Osteoblast (primary cell): ENCODE measurements around the gene DAG1. TPM values are rescaled to one million over a fixed set of nuclear protein-coding genes. Genes with fewer than 3 reads are reported as not detected.

Source experiments
- DNase-seq: peaks from one replicate; pipeline ENCODE4 v3.0.0; 2011; ENCODE audit warnings: low spot score, mixed read lengths; ENCODE audit not compliant: insufficient read length; ENCODE audit errors: missing footprints
- H2AFZ ChIP-seq: 2 replicates; pipeline ENCODE4 v1.6.0; 2011; ENCODE audit warnings: mild to moderate bottlenecking, low read length
- H3K27ac ChIP-seq: 2 replicates; pipeline ENCODE4 v1.5.1; 2011; ENCODE audit warnings: mild to moderate bottlenecking, low read depth, low read length, moderate library complexity
- H3K27me3 ChIP-seq: 2 replicates; pipeline ENCODE4 v1.6.0; 2012; ENCODE audit warnings: mild to moderate bottlenecking, control low read depth, inconsistent platforms, low read length, moderate library complexity; ENCODE audit not compliant: insufficient read depth
- H3K36me3 ChIP-seq: 2 replicates; pipeline ENCODE4 v1.5.1; 2011; ENCODE audit warnings: mild to moderate bottlenecking, low read length, control low read depth, moderate library complexity; ENCODE audit not compliant: insufficient read depth
- H3K4me1 ChIP-seq: 2 replicates; pipeline ENCODE4 v1.5.1; 2011; ENCODE audit warnings: mild to moderate bottlenecking, low read length, control low read depth, moderate library complexity; ENCODE audit not compliant: insufficient read depth
- H3K4me2 ChIP-seq: 2 replicates; pipeline ENCODE4 v1.6.0; 2011; ENCODE audit warnings: mild to moderate bottlenecking, low read length; ENCODE audit not compliant: insufficient read depth
- H3K4me3 ChIP-seq: fragments of 200-600 bp; sonication (generic); 3 replicates; pipeline ENCODE4 v1.5.1; 2012; ENCODE audit warnings: mild to moderate bottlenecking, low read length, inconsistent platforms; ENCODE audit not compliant: insufficient read depth
- H3K79me2 ChIP-seq: 2 replicates; pipeline ENCODE4 v1.6.0; 2012; ENCODE audit warnings: mild to moderate bottlenecking, low read length, control low read depth, inconsistent platforms; ENCODE audit not compliant: insufficient read depth
- H3K9me3 ChIP-seq: 2 replicates; pipeline ENCODE4 v1.5.1; 2011; ENCODE audit warnings: low read depth, low read length, control low read depth
- H4K20me1 ChIP-seq: 2 replicates; pipeline ENCODE4 v1.6.0; 2012; ENCODE audit warnings: mild to moderate bottlenecking, low read length, control low read depth; ENCODE audit not compliant: insufficient read depth
- total RNA-seq: library from RNA; depleted of rRNA; stranded (reverse); fragments of >200 nt; gene quantifications from 2 replicates; pipeline ENCODE4 v1.2.3, GENCODE V29; 2012
- TF ChIP-seq, protein P1 (sequence below): IDR thresholded peaks from 2 replicates; pipeline ENCODE4 v1.5.1; 2011; ENCODE audit warnings: mild to moderate bottlenecking, low read depth, low read length, moderate library complexity; ENCODE audit errors: extremely low read depth

Gene DAG1
- total RNA-seq, 1 donor, result 55.4 TPM

DNA sequence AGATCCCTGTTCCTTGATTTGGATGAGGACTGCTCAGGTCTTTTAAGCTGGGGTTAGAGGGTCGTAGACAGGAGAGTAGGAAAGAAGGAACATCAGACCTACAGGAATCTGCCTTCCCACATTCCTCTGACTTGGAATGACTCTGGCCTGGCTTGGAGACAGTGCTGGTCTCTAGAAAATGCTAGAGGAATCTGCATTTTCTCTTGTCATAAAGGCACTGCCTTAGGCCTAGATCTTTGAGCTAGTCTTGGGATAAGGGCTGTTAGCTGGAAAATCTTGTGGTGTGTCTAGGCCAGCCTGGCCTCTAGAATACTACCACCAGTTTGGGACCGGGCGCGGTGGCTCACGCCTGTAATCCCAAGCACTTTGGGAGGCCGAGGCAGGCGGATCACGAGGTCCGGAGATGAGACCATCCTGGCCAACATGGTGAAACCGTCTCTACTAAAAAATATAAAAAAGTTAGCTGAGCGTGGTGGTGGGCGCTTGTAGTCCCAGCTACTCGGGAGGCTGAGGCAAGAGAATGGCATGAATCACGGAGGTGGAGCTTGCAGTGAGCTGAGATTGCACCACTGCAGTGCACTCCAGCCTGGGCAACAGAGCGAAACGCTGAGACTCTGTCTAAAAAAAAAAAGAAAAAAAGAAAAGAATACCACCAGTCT lies 66.9 kb downstream of the DAG1 start:
- no peaks in the 10 kb centered on the region for H3K79me2 ChIP-seq
- H3K9me3 ChIP-seq, result no peaks in the 10 kb centered on the region
- H4K20me1 ChIP-seq, result no peaks in the 10 kb centered on the region
- DNase-seq, result peak; percentile 65
- H2AFZ ChIP-seq, result no peak overlapping the region
- no peak overlapping the region for H3K27ac ChIP-seq
- H3K4me3 ChIP-seq, result no peak overlapping the region
- H3K4me2 ChIP-seq, result no peak overlapping the region
- peaks cover 18% of the 10 kb centered on the region for H3K4me1 ChIP-seq
- H3K36me3 ChIP-seq, result no peaks in the 10 kb centered on the region
- TF ChIP-seq, protein P1, sequence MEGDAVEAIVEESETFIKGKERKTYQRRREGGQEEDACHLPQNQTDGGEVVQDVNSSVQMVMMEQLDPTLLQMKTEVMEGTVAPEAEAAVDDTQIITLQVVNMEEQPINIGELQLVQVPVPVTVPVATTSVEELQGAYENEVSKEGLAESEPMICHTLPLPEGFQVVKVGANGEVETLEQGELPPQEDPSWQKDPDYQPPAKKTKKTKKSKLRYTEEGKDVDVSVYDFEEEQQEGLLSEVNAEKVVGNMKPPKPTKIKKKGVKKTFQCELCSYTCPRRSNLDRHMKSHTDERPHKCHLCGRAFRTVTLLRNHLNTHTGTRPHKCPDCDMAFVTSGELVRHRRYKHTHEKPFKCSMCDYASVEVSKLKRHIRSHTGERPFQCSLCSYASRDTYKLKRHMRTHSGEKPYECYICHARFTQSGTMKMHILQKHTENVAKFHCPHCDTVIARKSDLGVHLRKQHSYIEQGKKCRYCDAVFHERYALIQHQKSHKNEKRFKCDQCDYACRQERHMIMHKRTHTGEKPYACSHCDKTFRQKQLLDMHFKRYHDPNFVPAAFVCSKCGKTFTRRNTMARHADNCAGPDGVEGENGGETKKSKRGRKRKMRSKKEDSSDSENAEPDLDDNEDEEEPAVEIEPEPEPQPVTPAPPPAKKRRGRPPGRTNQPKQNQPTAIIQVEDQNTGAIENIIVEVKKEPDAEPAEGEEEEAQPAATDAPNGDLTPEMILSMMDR, result no peak
- H3K27me3 ChIP-seq, result no peaks in the 10 kb centered on the region

DNA sequence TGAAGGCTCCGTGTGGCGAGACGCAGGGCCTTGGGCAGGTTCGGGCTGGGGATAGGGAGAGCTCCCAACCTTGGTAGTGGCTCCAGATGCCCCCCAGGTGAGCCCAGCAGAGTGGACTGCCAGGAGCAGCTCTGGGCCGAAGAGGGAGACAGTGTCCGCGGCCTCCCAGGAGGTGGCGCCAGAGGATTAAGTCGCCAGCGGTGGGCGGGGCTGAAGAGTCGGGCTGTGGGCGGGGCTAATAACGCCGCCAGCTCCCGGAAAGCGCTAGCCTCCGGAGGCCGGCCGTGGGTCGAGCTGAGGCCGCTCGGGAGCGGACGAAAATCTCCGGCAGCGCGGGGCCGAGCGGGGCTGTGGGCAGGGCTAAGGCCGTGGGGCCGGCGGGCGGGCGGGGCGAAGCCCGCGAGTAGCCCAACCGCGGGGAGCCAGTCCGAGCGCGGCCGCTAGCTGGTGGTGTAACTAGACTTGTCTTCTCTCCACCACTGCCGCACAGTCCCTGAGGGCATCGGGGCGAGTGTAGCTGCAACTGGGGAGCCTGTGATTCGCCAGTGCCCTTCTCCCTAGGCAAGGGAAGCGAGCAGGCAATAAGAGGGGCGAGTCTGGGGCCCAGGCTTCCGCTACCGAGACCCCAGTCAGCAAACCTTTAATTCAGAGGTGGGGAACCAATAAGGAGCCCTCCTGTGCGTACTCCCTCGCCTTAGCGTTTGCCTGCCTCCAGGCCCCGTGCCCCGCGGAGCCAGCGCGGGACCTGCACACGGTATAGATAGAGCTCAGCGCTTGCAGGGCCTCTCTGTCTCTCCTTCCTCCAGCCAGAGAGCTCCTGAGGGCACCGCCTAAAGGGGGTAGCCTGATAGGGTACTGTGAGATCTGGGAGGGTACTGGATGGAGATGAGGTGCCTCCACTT lies 69.8 kb downstream of the DAG1 start:
- peak overlapping the region; percentile 97 for H3K4me2 ChIP-seq
- H3K79me2 ChIP-seq, result no peaks in the 10 kb centered on the region
- peak overlapping the region; percentile 98 for H2AFZ ChIP-seq
- no peaks in the 10 kb centered on the region for H3K9me3 ChIP-seq
- H3K4me1 ChIP-seq, result peaks cover 18% of the 10 kb centered on the region
- peak overlapping the region; percentile 74 for H3K4me3 ChIP-seq
- peak overlapping the region; percentile 56 for H3K27ac ChIP-seq
- peaks cover 17% of the 10 kb centered on the region for H3K27me3 ChIP-seq
- TF ChIP-seq, protein P1, result peak; percentile 77
- peak; percentile 99 for DNase-seq
- no peaks in the 10 kb centered on the region for H4K20me1 ChIP-seq
- no peaks in the 10 kb centered on the region for H3K36me3 ChIP-seq

DNA sequence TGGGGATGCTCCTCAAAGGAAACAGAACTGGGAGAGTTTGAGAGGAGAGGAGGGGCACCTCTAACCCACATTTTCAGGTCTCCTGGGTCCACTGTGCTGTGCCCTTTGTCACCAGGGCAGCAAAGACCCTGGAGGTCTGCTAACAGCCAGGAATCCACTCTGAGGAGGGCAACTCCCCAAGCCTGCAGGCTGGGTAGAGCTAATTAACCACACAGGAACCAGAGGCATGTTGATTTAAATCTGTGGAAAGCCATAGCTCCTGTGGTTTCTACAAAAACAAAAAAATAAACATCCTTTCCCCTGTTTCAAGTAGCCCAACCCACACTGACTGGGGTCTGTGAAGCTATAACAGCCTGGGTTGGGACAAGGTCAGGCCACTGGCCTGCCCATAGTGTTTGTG lies 82.0 kb downstream of the DAG1 start:
- peaks cover 24% of the 10 kb centered on the region for H3K27me3 ChIP-seq
- no peak overlapping the region for H3K27ac ChIP-seq
- no peak overlapping the region for H3K4me3 ChIP-seq
- no peaks in the 10 kb centered on the region for H4K20me1 ChIP-seq
- H2AFZ ChIP-seq, result no peak overlapping the region
- TF ChIP-seq, protein P1, result no peak
- DNase-seq, result no peak
- H3K36me3 ChIP-seq, result no peaks in the 10 kb centered on the region
- H3K4me2 ChIP-seq, result no peak overlapping the region
- H3K4me1 ChIP-seq, result peaks cover 7% of the 10 kb centered on the region
- no peaks in the 10 kb centered on the region for H3K9me3 ChIP-seq
- no peaks in the 10 kb centered on the region for H3K79me2 ChIP-seq

DNA sequence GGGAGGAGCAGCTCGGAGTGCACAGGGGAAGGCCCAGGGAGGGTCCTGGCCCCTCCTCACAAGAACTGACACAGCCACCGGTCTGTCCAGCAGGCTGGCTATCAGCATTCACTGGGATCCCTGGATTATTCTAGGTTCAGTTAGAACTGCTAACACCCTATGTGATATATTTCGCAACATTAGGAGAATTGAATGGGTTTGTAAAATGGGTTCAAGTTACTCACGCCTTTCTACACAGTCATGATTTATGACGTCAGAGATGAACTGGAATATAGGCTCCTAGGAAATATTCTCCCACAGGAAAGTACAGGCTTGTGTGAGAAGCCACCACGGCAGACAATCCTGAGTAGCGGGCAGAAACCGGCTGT lies 83.2 kb downstream of the DAG1 start:
- Histone ChIP-seq H3K4me2 (peak overlapping the region; percentile 98), H4K20me1 (no peaks in the 10 kb centered on the region), H3K9me3 (no peaks in the 10 kb centered on the region), H3K79me2 (no peaks in the 10 kb centered on the region), H2AFZ (peak overlapping the region; percentile 96), H3K4me3 (peak overlapping the region; percentile 84), H3K36me3 (no peaks in the 10 kb centered on the region), H3K4me1 (peaks cover 7% of the 10 kb centered on the region), H3K27ac (peak overlapping the region; percentile 56), H3K27me3 (peaks cover 17% of the 10 kb centered on the region)
- TF ChIP-seq, protein P1, result no peak
- no peak for DNase-seq
